ENCODE measurements around the gene FBXO21. TPM values are rescaled to one million over a fixed set of nuclear protein-coding genes. Genes with fewer than 3 reads are reported as not detected.

Gene FBXO21
- total and polyA plus RNA-seq, 2 donors (not counting 1 experiment from before 2014, with no cell fraction given), result 28.2 to 55.7 TPM

GRCh38 chr12:117188961-117189724, 1.1 kb downstream of the FBXO21 start:
- Histone ChIP-seq H3K4me3 (ENCODE audit: control extremely low read depth in 1 of 5, extremely low read depth in 1 of 5, insufficient read depth in 1 of 5, low read depth in 2 of 5, low read length in 4 of 5) (peak overlapping the region in 4 of 5 experiments; percentile 71 to 87 (median 82)), H3K4me1 (ENCODE audit: control insufficient read depth in 2 of 2, insufficient read depth in 2 of 2, low read length in 2 of 2) (peaks cover 13 to 18% of the 10 kb centered on the region in 2 donors), H2AFZ (ENCODE audit: insufficient read depth, low read depth, low read length, poor library complexity, severe bottlenecking) (peak overlapping the region; percentile 83), H3K9me3 (ENCODE audit: control extremely low read depth in 1 of 3, control insufficient read depth in 2 of 3, insufficient read depth in 1 of 3, low read length in 2 of 3) (no peaks in the 10 kb centered on the region), H3K27ac (ENCODE audit: low read length in 2 of 2) (peak overlapping the region; percentile 25 to 51), H4K20me1 (ENCODE audit: control insufficient read depth, insufficient read depth, low read length, poor library complexity, severe bottlenecking) (peaks cover 14% of the 10 kb centered on the region), H3K9ac (ENCODE audit: low read length) (peak overlapping the region; percentile 82), H3K27me3 (replicated peaks in 1 of 4; ENCODE audit: control extremely low read depth in 1 of 4, control insufficient read depth in 3 of 4, insufficient read depth in 4 of 4, low read length in 3 of 4) (peaks cover 0 to 5% (median 3%) of the 10 kb centered on the region in 4 experiments), H3K79me2 (ENCODE audit: control insufficient read depth, insufficient read depth, low read length) (peaks cover 48% of the 10 kb centered on the region), H3K4me2 (replicated peaks; ENCODE audit: low read depth, low read length, poor library complexity, severe bottlenecking) (peak overlapping the region; percentile 79), H3K36me3 (replicated peaks in 1 of 2; ENCODE audit: control extremely low read depth in 1 of 2, control insufficient read depth in 1 of 2, extremely low read depth in 1 of 2, insufficient read depth in 2 of 2, low read length in 1 of 2) (peaks cover 0 to 23% of the 10 kb centered on the region in 2 experiments)
- peak overlapping the region; percentile 93 for H3K4me3 Mint-ChIP-seq
- DNase-seq, result no peak
- H3K4me1 Mint-ChIP-seq, result peaks cover 27% of the 10 kb centered on the region
- peaks cover 10% of the 10 kb centered on the region for H3K27me3 Mint-ChIP-seq
- H3K27ac Mint-ChIP-seq, result peak overlapping the region; percentile 97
- POLR2A ChIA-PET, result no interaction called here
- TF ChIP-seq EZH2 (IDR thresholded peaks at IDR 0.05; ENCODE audit: borderline replicate concordance, insufficient read depth, low read depth, low read length, poor library complexity, severe bottlenecking) (no peak), CTCF (IDR thresholded peaks at IDR 0.05) (no peak)
- intact Hi-C loops (cut with micrococcal nuclease), result no loop called here
- H3K9me3 Mint-ChIP-seq (ENCODE audit: insufficient read depth), result no peaks in the 10 kb centered on the region
- 73% methylated on average over 9 of the region's 25 CpGs for WGBS (ENCODE audit: insufficient coverage)
- no peak for ATAC-seq (ENCODE audit: low read depth)
- CTCF ChIA-PET, result interaction anchor here (0.6 to 2.4 kb wide), 2 partner anchors 24 to 759 kb away, joined by 4 to 7 read pairs; no protein-coding TSS in a partner anchor

- Histone ChIP-seq H3K36me3 (replicated peaks in 1 of 2; ENCODE audit: control extremely low read depth in 1 of 2, control insufficient read depth in 1 of 2, extremely low read depth in 1 of 2, insufficient read depth in 2 of 2, low read length in 1 of 2) (peaks cover 0 to 30% of the 10 kb centered on the region in 2 experiments), H3K4me1 (ENCODE audit: control insufficient read depth in 2 of 2, insufficient read depth in 2 of 2, low read length in 2 of 2) (peaks cover 13 to 18% of the 10 kb centered on the region in 2 donors), H3K9ac (ENCODE audit: low read length) (no peak overlapping the region), H3K79me2 (ENCODE audit: control insufficient read depth, insufficient read depth, low read length) (peaks cover 48% of the 10 kb centered on the region), H3K27ac (ENCODE audit: low read length in 2 of 2) (no peak overlapping the region), H3K9me3 (ENCODE audit: control extremely low read depth in 1 of 3, control insufficient read depth in 2 of 3, insufficient read depth in 1 of 3, low read length in 2 of 3) (no peaks in the 10 kb centered on the region), H3K4me3 (ENCODE audit: control extremely low read depth in 1 of 5, extremely low read depth in 1 of 5, insufficient read depth in 1 of 5, low read depth in 2 of 5, low read length in 4 of 5) (no peak overlapping the region), H2AFZ (ENCODE audit: insufficient read depth, low read depth, low read length, poor library complexity, severe bottlenecking) (no peak overlapping the region), H4K20me1 (ENCODE audit: control insufficient read depth, insufficient read depth, low read length, poor library complexity, severe bottlenecking) (peaks cover 16% of the 10 kb centered on the region), H3K4me2 (replicated peaks; ENCODE audit: low read depth, low read length, poor library complexity, severe bottlenecking) (no peak overlapping the region), H3K27me3 (replicated peaks in 1 of 4; ENCODE audit: control extremely low read depth in 1 of 4, control insufficient read depth in 3 of 4, insufficient read depth in 4 of 4, low read length in 3 of 4) (peaks cover 0 to 5% (median 3%) of the 10 kb centered on the region in 4 experiments)
- intact Hi-C loops (cut with micrococcal nuclease), result no loop called here
- TF ChIP-seq CTCF (IDR thresholded peaks at IDR 0.05), result no peak
- TF ChIP-seq EZH2 (IDR thresholded peaks at IDR 0.05; ENCODE audit: borderline replicate concordance, insufficient read depth, low read depth, low read length, poor library complexity, severe bottlenecking), result no peak
- Mint-ChIP-seq H3K27ac (no peak overlapping the region), H3K4me1 (peaks cover 27% of the 10 kb centered on the region), H3K27me3 (peaks cover 2% of the 10 kb centered on the region), H3K9me3 (ENCODE audit: insufficient read depth) (no peaks in the 10 kb centered on the region), H3K4me3 (peak overlapping the region; percentile 49)
- DNase-seq, result no peak
- POLR2A ChIA-PET, result no interaction called here
- CTCF ChIA-PET, result interaction anchor here (0.6 to 2.4 kb wide), 2 partner anchors 25 to 758 kb away, joined by 4 to 7 read pairs; no protein-coding TSS in a partner anchor
- no peak for ATAC-seq (ENCODE audit: low read depth)
- WGBS (ENCODE audit: insufficient coverage), result 100% methylated on average over 6 of the region's 12 CpGs
Measured at GRCh38 chr12:117188121-117188665, 2.1 kb downstream of the FBXO21 start.
